NB4 (cell line): ENCODE data around the gene F13A1.

ENCODE experiments used
- DNase-seq: peaks from one replicate; pipeline ENCODE4 v3.0.0; 2010; ENCODE audit warnings: low read depth
- H3K4me3 ChIP-seq: one replicate; pipeline ENCODE4 v1.5.1; 2011; ENCODE audit warnings: mild to moderate bottlenecking, low read depth, low read length, moderate library complexity
- CTCF ChIP-seq: IDR thresholded peaks from one replicate; pipeline ENCODE4 v1.5.1; 2012; ENCODE audit warnings: low read depth, low read length
- MAX ChIP-seq: IDR thresholded peaks from 2 replicates; pipeline ENCODE4 v1.6.1; 2011; ENCODE audit warnings: low read depth, low read length
- MYC ChIP-seq: IDR thresholded peaks from 2 replicates; pipeline ENCODE4 v1.6.1; 2011; ENCODE audit warnings: low read depth, low read length
- POLR2A ChIP-seq: IDR thresholded peaks from 2 replicates; pipeline ENCODE4 v1.6.1; 2011; ENCODE audit warnings: mild to moderate bottlenecking; ENCODE audit not compliant: insufficient read length; ENCODE audit errors: extremely low read depth

Gene F13A1

GRCh38 chr6:6230286-6230685, 90.2 kb downstream of the F13A1 start:
- no peak for DNase-seq
- TF ChIP-seq MAX (no peak), MYC (no peak)
- no peak overlapping the region for H3K4me3 ChIP-seq

- TF ChIP-seq CTCF (no peak), POLR2A (no peak), MYC (no peak), MAX (no peak)
- no peak for DNase-seq
- H3K4me3 ChIP-seq: no peak overlapping the region
Observed at GRCh38 chr6:6227896-6228295, 92.6 kb downstream of the F13A1 start.

GRCh38 chr6:6225885-6226529, 94.5 kb downstream of the F13A1 start:
- H3K4me3 ChIP-seq: no peak overlapping the region
- DNase-seq: no peak
- no peak for TF ChIP-seq MAX
- no peak for TF ChIP-seq POLR2A
- TF ChIP-seq MYC: no peak
- TF ChIP-seq CTCF: no peak

- TF ChIP-seq MYC: no peak
- TF ChIP-seq MAX: no peak
- no peak for TF ChIP-seq POLR2A
- TF ChIP-seq CTCF: no peak
- H3K4me3 ChIP-seq: no peak overlapping the region
- DNase-seq: no peak
Observed at GRCh38 chr6:6224933-6225486, 95.5 kb downstream of the F13A1 start.

- DNase-seq: peak; percentile 49
- no peak overlapping the region for H3K4me3 ChIP-seq
- TF ChIP-seq POLR2A (no peak), CTCF (peak; percentile 82), MYC (no peak)
Observed at GRCh38 chr6:6221787-6222535, 98.5 kb downstream of the F13A1 start.

- H3K4me3 ChIP-seq: no peak overlapping the region
- no peak for TF ChIP-seq MAX
- peak; percentile 22 for TF ChIP-seq CTCF
- DNase-seq: peak; percentile 12
Observed at GRCh38 chr6:6220718-6221117, 99.7 kb downstream of the F13A1 start.
